SU-DHL-6 (cell line): ENCODE data around the gene LPCAT1.

Experiments
- H2AFZ ChIP-seq: fragments of 200-600 bp; sonication (generic); 2 replicates; pipeline ENCODE4 v1.6.1; 2014; ENCODE audit warnings: low read depth, mild to moderate bottlenecking, moderate library complexity, mixed read lengths, antibody characterized with exemption, low read length; ENCODE audit not compliant: severe bottlenecking
- H3F3A ChIP-seq: fragments of 200-600 bp; shearing (Covaris generic); 2 replicates; pipeline ENCODE4 v1.6.0; 2016; ENCODE audit warnings: antibody characterized with exemption, mild to moderate bottlenecking; ENCODE audit not compliant: insufficient read depth
- H3K27ac ChIP-seq: fragments of 200-600 bp; sonication (generic); 2 replicates; pipeline ENCODE4 v1.5.1; 2016; ENCODE audit warnings: low read depth, mild to moderate bottlenecking, low read length, moderate library complexity, mixed read lengths
- H3K27me3 ChIP-seq: fragments of 200-600 bp; sonication (generic), shearing (Covaris generic); 2 replicates; pipeline ENCODE4 v1.6.0; 2014; ENCODE audit warnings: mild to moderate bottlenecking, low read length
- H3K36me3 ChIP-seq: fragments of 200-600 bp; sonication (generic); 2 replicates; pipeline ENCODE4 v1.6.1; 2014; ENCODE audit warnings: mild to moderate bottlenecking, low read length, mixed read lengths
- H3K4me2 ChIP-seq: fragments of 300-600, 200-600 bp; shearing (Covaris generic), sonication (generic); 2 replicates; pipeline ENCODE4 v1.6.0; 2014; ENCODE audit warnings: low read length, low read depth, mild to moderate bottlenecking; ENCODE audit not compliant: poor library complexity, severe bottlenecking
- H3K4me3 ChIP-seq: fragments of 200-600 bp; sonication (generic); 2 replicates; pipeline ENCODE4 v1.5.1; 2014; ENCODE audit warnings: antibody characterized with exemption, low read length, mild to moderate bottlenecking, mixed read lengths; ENCODE audit not compliant: insufficient read depth, poor library complexity, severe bottlenecking
- H3K79me2 ChIP-seq: fragments of 200-600 bp; sonication (generic); 2 replicates; pipeline ENCODE4 v1.6.1; 2014; ENCODE audit warnings: mild to moderate bottlenecking, low read length, moderate library complexity; ENCODE audit not compliant: insufficient read depth
- H3K9ac ChIP-seq: fragments of 200-600 bp; sonication (generic); 2 replicates; pipeline ENCODE4 v1.7.0; 2014; ENCODE audit warnings: mild to moderate bottlenecking, low read length
- H3K9me2 ChIP-seq: fragments of 200-600 bp; sonication (generic); replicated peaks from 2 replicates; pipeline ENCODE4 v1.6.1; 2014; ENCODE audit warnings: low read length; ENCODE audit not compliant: insufficient read depth
- H3K9me3 ChIP-seq: fragments of 200-600 bp; sonication (generic); 2 replicates; pipeline ENCODE4 v1.6.1; 2014; ENCODE audit warnings: low read length, mixed read lengths; ENCODE audit not compliant: insufficient read depth
- H4K20me1 ChIP-seq: fragments of 200-600 bp; sonication (generic); 2 replicates; pipeline ENCODE4 v1.6.1; 2014; ENCODE audit warnings: low read depth, mild to moderate bottlenecking, antibody characterized with exemption, low read length, moderate library complexity, mixed read lengths
- EZH2phosphoT487 ChIP-seq: fragments of 200-600 bp; sonication (generic), shearing (Covaris generic); conservative IDR thresholded peaks from 2 replicates; pipeline ENCODE4 v1.6.1; 2018; ENCODE audit warnings: mild to moderate bottlenecking, antibody characterized with exemption, low read length, moderate library complexity, mixed read lengths
- TF ChIP-seq, protein P1 (sequence below): fragments of 200-600 bp; sonication (generic); IDR thresholded peaks from one replicate; pipeline ENCODE4 v1.5.1; 2017; ENCODE audit warnings: antibody characterized with exemption, mild to moderate bottlenecking, low read length, moderate library complexity; ENCODE audit not compliant: insufficient read depth, poor library complexity, severe bottlenecking

LPCAT1 gene

DNA sequence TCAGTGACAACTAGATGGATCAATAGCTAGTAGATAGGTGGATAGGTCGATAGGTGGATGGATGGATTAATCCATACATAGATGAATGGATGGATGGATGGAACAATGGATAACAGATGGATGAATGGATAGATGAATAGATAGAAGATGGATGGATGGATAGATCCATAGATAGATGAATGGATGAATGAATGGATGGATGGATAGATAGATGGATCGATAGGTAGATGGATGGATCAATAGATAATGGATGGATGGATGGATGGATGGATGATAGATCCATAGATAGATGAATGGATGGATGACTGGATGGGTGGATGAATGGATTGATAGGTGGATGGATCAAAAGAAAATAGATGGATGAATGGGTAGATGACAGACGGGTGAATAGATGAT is 83.7 kb downstream of the LPCAT1 start:
- H3K36me3 ChIP-seq: no peaks in the 10 kb centered on the region
- no peaks in the 10 kb centered on the region for H3F3A ChIP-seq
- no peaks in the 10 kb centered on the region for H3K79me2 ChIP-seq
- no peak overlapping the region for H3K27ac ChIP-seq
- no peaks in the 10 kb centered on the region for H3K9me3 ChIP-seq
- H3K4me2 ChIP-seq: no peak overlapping the region
- no peak overlapping the region for H3K4me3 ChIP-seq
- TF ChIP-seq EZH2phosphoT487: no peak
- TF ChIP-seq, protein P1, sequence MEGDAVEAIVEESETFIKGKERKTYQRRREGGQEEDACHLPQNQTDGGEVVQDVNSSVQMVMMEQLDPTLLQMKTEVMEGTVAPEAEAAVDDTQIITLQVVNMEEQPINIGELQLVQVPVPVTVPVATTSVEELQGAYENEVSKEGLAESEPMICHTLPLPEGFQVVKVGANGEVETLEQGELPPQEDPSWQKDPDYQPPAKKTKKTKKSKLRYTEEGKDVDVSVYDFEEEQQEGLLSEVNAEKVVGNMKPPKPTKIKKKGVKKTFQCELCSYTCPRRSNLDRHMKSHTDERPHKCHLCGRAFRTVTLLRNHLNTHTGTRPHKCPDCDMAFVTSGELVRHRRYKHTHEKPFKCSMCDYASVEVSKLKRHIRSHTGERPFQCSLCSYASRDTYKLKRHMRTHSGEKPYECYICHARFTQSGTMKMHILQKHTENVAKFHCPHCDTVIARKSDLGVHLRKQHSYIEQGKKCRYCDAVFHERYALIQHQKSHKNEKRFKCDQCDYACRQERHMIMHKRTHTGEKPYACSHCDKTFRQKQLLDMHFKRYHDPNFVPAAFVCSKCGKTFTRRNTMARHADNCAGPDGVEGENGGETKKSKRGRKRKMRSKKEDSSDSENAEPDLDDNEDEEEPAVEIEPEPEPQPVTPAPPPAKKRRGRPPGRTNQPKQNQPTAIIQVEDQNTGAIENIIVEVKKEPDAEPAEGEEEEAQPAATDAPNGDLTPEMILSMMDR: no peak
- H3K9me2 ChIP-seq: no peaks in the 10 kb centered on the region
- no peak overlapping the region for H3K9ac ChIP-seq
- no peaks in the 10 kb centered on the region for H4K20me1 ChIP-seq
- no peaks in the 10 kb centered on the region for H3K27me3 ChIP-seq
- no peak overlapping the region for H2AFZ ChIP-seq

DNA sequence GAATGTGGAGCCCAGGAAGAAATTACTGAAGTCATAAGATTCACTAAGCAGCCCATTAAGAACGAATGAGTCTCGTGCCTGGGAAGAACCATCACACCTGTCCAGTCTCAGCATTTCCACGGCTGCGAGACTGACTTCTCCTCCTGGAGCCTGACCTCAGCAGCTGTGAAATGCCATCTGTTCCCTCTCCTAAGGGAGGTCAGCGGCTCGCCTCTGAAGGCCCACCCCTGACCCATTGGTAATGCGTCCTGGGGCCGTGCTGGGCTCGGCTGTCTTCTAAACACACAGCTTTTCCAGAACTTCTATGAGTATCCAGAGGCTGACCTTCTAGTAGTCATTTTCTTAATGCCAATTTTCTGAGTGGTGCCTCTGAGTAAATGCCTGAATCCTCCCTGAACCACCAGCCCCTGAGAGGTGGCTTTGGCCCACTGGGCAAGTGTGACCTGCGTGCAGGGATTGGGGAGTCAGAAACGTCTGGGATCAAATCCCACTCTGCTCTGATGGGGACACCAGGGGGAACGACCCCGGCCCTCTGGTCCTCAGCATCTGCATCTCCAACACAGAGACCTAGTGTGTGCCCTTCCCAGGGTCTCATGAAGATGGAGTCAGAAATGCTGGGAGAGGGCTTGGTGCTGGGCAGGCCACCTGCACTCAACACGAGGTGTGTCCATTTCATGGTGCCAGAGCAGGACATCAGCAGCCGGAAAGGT is 84.2 kb downstream of the LPCAT1 start:
- Histone ChIP-seq H2AFZ (no peak overlapping the region), H4K20me1 (no peaks in the 10 kb centered on the region), H3K27me3 (no peaks in the 10 kb centered on the region), H3K9me2 (no peaks in the 10 kb centered on the region), H3K79me2 (no peaks in the 10 kb centered on the region), H3K9me3 (no peaks in the 10 kb centered on the region), H3K9ac (no peak overlapping the region), H3K4me3 (no peak overlapping the region), H3K4me2 (no peak overlapping the region), H3K36me3 (no peaks in the 10 kb centered on the region), H3K27ac (no peak overlapping the region), H3F3A (no peaks in the 10 kb centered on the region)
- TF ChIP-seq, protein P1: no peak
- no peak for TF ChIP-seq EZH2phosphoT487

DNA sequence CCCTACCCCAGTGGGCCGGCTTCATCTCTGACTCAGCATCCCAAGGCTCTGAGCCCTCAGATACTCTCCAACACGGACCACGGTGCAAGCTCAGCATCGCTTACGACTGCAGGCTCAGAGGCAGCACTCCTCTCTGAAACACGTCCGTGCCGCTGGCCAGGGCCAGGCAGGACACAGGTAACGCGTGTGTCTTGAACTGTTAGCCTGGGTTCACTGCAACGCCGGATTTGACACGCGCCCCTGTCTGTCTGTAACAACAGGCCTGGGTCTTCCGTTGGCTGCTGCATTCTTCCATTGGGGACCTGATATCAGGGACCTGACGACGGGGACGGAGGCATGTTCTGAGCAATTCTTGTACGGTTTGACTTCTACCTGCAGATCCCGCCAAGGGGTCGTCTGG is 84.9 kb downstream of the LPCAT1 start:
- Histone ChIP-seq H3K9me2 (no peaks in the 10 kb centered on the region), H3K27ac (no peak overlapping the region), H3K9ac (no peak overlapping the region), H3K36me3 (no peaks in the 10 kb centered on the region), H3K4me2 (no peak overlapping the region), H3K27me3 (no peaks in the 10 kb centered on the region), H3K79me2 (no peaks in the 10 kb centered on the region), H3F3A (no peaks in the 10 kb centered on the region), H4K20me1 (no peaks in the 10 kb centered on the region), H2AFZ (no peak overlapping the region), H3K4me3 (no peak overlapping the region), H3K9me3 (no peaks in the 10 kb centered on the region)
- TF ChIP-seq EZH2phosphoT487: no peak
- TF ChIP-seq, protein P1: no peak
